ENCODE measurements around the gene NIM1K.

GRCh38 chr5:43309122-43309521 lies 117.1 kb downstream of the NIM1K start:
- no peak for TF ChIP-seq ZNF124 (CRISPR knock-in tag; IDR thresholded peaks at IDR 0.05)
- TF ChIP-seq HDAC6 (IDR thresholded peaks at IDR 0.05; ENCODE audit: low read depth, low read length): no peak
- TF ChIP-seq ZNF570 (CRISPR knock-in tag; IDR thresholded peaks at IDR 0.05; ENCODE audit: borderline replicate concordance): no peak
- TF ChIP-seq ZNF549 (CRISPR knock-in tag; IDR thresholded peaks at IDR 0.05): no peak
- TF ChIP-seq FOSL1 (CRISPR knock-in tag; IDR thresholded peaks at IDR 0.05; ENCODE audit: borderline replicate concordance): no peak
